DOHH2 (cell line): ENCODE data around the gene USO1.

Source experiments
- H3F3A ChIP-seq: fragments of 200-600 bp; sonication (generic), shearing (Covaris generic); 2 replicates; pipeline ENCODE4 v1.6.0; 2016; ENCODE audit warnings: antibody characterized with exemption, mild to moderate bottlenecking; ENCODE audit not compliant: control insufficient read depth, insufficient read depth
- H3K27ac ChIP-seq: fragments of 200-600 bp; sonication (generic); 2 replicates; pipeline ENCODE4 v1.5.1; 2014; ENCODE audit warnings: low read depth, mild to moderate bottlenecking, low read length, moderate library complexity
- H3K27me3 ChIP-seq: fragments of 200-600 bp; sonication (generic); 2 replicates; pipeline ENCODE4 v1.6.1; 2014; ENCODE audit warnings: mild to moderate bottlenecking, low read length, mixed read lengths; ENCODE audit not compliant: control insufficient read depth
- H3K36me3 ChIP-seq: fragments of 200-600 bp; sonication (generic); 2 replicates; pipeline ENCODE4 v1.6.1; 2014; ENCODE audit warnings: mild to moderate bottlenecking, low read length, moderate library complexity, mixed read lengths; ENCODE audit not compliant: control insufficient read depth
- H3K4me1 ChIP-seq: fragments of 200-600 bp; sonication (generic); 2 replicates; pipeline ENCODE4 v1.6.1; 2014; ENCODE audit warnings: mild to moderate bottlenecking, low read length, mixed read lengths; ENCODE audit not compliant: control insufficient read depth
- H3K4me2 ChIP-seq: fragments of 200-600 bp; sonication (generic); 2 replicates; pipeline ENCODE4 v1.6.0; 2014; ENCODE audit warnings: mild to moderate bottlenecking, low read length, moderate library complexity
- H3K4me3 ChIP-seq: fragments of 200-600 bp; sonication (generic); 2 replicates; pipeline ENCODE4 v1.5.1; 2014; ENCODE audit warnings: mild to moderate bottlenecking, low read length, mixed read lengths
- H3K79me2 ChIP-seq: fragments of 200-600 bp; sonication (generic); 2 replicates; pipeline ENCODE4 v1.6.1; 2014; ENCODE audit warnings: mild to moderate bottlenecking, low read length, mixed read lengths; ENCODE audit not compliant: control insufficient read depth
- H3K9me2 ChIP-seq: fragments of 200-600 bp; sonication (generic); replicated peaks from 2 replicates; pipeline ENCODE4 v1.6.1; 2014; ENCODE audit warnings: mild to moderate bottlenecking, low read length, mixed read lengths; ENCODE audit not compliant: control insufficient read depth
- H3K9me3 ChIP-seq: fragments of 200-600 bp; sonication (generic); 2 replicates; pipeline ENCODE4 v1.6.1; 2014; ENCODE audit warnings: antibody characterized with exemption, low read length, mixed read lengths; ENCODE audit not compliant: control insufficient read depth, insufficient read depth
- H4K20me1 ChIP-seq: fragments of 200-600 bp; sonication (generic); 2 replicates; pipeline ENCODE4 v1.6.0; 2014; ENCODE audit warnings: low read depth, mild to moderate bottlenecking, antibody characterized with exemption, low read length, moderate library complexity; ENCODE audit not compliant: control insufficient read depth, insufficient read depth
- CTCF ChIP-seq: fragments of 200-600 bp; sonication (generic); IDR thresholded peaks from one replicate; pipeline ENCODE4 v1.5.1; 2014; ENCODE audit warnings: antibody characterized with exemption, mild to moderate bottlenecking, low read depth, low read length; ENCODE audit not compliant: poor library complexity, severe bottlenecking
- EZH2phosphoT487 ChIP-seq: fragments of 200-600 bp; sonication (generic); IDR thresholded peaks from 2 replicates; pipeline ENCODE4 v1.6.1; 2017; ENCODE audit warnings: borderline replicate concordance, mild to moderate bottlenecking, antibody characterized with exemption, low read length, moderate library complexity, mixed read lengths

The USO1 gene, protein sequence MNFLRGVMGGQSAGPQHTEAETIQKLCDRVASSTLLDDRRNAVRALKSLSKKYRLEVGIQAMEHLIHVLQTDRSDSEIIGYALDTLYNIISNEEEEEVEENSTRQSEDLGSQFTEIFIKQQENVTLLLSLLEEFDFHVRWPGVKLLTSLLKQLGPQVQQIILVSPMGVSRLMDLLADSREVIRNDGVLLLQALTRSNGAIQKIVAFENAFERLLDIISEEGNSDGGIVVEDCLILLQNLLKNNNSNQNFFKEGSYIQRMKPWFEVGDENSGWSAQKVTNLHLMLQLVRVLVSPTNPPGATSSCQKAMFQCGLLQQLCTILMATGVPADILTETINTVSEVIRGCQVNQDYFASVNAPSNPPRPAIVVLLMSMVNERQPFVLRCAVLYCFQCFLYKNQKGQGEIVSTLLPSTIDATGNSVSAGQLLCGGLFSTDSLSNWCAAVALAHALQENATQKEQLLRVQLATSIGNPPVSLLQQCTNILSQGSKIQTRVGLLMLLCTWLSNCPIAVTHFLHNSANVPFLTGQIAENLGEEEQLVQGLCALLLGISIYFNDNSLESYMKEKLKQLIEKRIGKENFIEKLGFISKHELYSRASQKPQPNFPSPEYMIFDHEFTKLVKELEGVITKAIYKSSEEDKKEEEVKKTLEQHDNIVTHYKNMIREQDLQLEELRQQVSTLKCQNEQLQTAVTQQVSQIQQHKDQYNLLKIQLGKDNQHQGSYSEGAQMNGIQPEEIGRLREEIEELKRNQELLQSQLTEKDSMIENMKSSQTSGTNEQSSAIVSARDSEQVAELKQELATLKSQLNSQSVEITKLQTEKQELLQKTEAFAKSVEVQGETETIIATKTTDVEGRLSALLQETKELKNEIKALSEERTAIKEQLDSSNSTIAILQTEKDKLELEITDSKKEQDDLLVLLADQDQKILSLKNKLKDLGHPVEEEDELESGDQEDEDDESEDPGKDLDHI

GRCh38 chr4:75724066-75724866 lies at the start of gene USO1:
Gene USO1, plus strand, starts transcription at chr4:75724577. Its CDS starts 243 bp downstream, at chr4:75724820.
- Histone ChIP-seq H3F3A (no peaks in the 10 kb centered on the region), H3K4me3 (peak within 1 kb of the TSS; percentile 91), H3K4me2 (peak within 1 kb of the TSS; percentile 82), H3K9me3 (no peaks in the 10 kb centered on the region), H3K27ac (peak within 1 kb of the TSS; percentile 54), H4K20me1 (no peaks in the 10 kb centered on the region; the same call in 1 of the 2 replicates), H3K27me3 (no peaks in the 10 kb centered on the region), H3K79me2 (peaks cover 53% of the 10 kb centered on the region), H3K9me2 (no peaks in the 10 kb centered on the region), H3K36me3 (peaks cover 4% of the 10 kb centered on the region; the same call in 1 of the 2 replicates), H3K4me1 (peaks cover 36% of the 10 kb centered on the region)
- peak; percentile 92 for TF ChIP-seq CTCF
- no peak for TF ChIP-seq EZH2phosphoT487

DNA sequence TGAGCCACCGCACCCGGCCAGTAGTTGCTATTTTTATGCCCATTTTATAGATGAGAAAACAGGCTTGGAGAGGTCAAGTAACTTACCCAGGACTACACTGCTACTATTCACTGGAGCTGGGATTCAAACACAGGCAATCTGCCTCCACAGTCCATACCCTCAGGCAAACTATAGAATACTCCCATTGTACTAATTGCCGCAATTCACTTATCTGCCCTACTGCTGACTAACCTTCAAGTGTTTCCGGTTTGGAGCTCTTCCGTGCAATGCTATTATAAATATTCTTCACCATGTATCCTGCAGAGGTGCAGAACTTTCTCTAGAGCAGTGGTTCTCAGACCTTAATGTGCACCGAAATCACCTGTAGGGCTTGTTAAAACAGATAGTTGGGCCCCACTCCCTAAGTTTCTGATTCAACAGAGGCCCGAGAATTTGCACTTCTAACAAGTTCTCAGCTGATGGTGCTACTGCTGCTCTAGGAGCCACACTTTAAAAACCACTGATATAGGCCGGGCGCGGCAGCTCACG lies 49.3 kb upstream of the USO1 start:
- Histone ChIP-seq H3K27me3 (no peaks in the 10 kb centered on the region), H3K36me3 (peaks cover 24% of the 10 kb centered on the region), H3K27ac (no peak overlapping the region), H3K9me2 (no peaks in the 10 kb centered on the region), H3K4me1 (peaks cover 27% of the 10 kb centered on the region), H4K20me1 (peaks cover 18% of the 10 kb centered on the region), H3K4me2 (no peak overlapping the region), H3K79me2 (peaks cover 31% of the 10 kb centered on the region), H3K9me3 (no peaks in the 10 kb centered on the region), H3F3A (0 out of 2 replicates have a peak, but pooled peaks cover 3% of the 10 kb centered on the region), H3K4me3 (no peak overlapping the region)
- TF ChIP-seq CTCF: no peak
- TF ChIP-seq EZH2phosphoT487: no peak

GRCh38 chr4:75678473-75678872 lies 45.9 kb upstream of the USO1 start:
- Histone ChIP-seq H3K4me3 (no peak overlapping the region), H3K9me2 (no peaks in the 10 kb centered on the region), H3K4me2 (no peak overlapping the region), H3K36me3 (no peaks in the 10 kb centered on the region), H3F3A (0 out of 2 replicates have a peak, but pooled peaks cover 3% of the 10 kb centered on the region), H3K79me2 (no peaks in the 10 kb centered on the region), H3K27ac (no peak overlapping the region), H3K27me3 (no peaks in the 10 kb centered on the region), H3K9me3 (no peaks in the 10 kb centered on the region), H4K20me1 (no peaks in the 10 kb centered on the region), H3K4me1 (peaks cover 8% of the 10 kb centered on the region)
- TF ChIP-seq EZH2phosphoT487 (no peak), CTCF (no peak)
